ENCODE measurements around the gene INPP4A.

Gene INPP4A

DNA sequence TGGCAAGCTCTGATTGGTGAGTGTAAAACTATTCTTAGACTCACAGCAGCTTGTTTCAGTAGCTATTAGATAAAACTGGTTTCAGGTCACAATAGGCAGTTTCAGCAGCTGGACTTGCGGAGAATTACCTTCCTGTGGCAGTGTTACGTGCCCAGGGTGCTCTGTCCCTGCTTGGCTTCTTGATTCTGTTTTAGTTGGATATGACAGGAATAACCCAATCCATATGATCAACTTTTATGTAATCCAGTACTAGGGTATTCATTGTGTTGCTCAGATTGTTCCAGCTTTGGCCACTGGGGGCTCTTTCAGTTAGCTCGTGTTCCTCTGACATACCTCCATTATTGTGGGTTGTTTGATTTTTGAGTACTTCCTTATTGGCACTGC, 43.1 kb downstream of the INPP4A start:
- H3K36me3 ChIP-seq (replicated peaks in 1 of 2; ENCODE audit: control insufficient read depth in 2 of 2, insufficient read depth in 2 of 2, low read length in 2 of 2), result peaks cover 0 to 3% of the 10 kb centered on the region in 2 donors
- peaks cover 2% of the 10 kb centered on the region for H3K79me1 ChIP-seq (ENCODE audit: low read depth, low read length)
- H2AFZ ChIP-seq (ENCODE audit: low read length), result no peak overlapping the region
- no peak overlapping the region for H3K9ac ChIP-seq (ENCODE audit: low read depth, low read length, poor library complexity)
- H2BK120ac ChIP-seq (ENCODE audit: low read depth, low read length), result no peak overlapping the region
- no peak overlapping the region for H3K4me3 ChIP-seq (ENCODE audit: low read length in 2 of 2)
- no peak overlapping the region for H2AK5ac ChIP-seq (ENCODE audit: low read depth, low read length)
- no CpG with 5 or more reads among the region's 3 CpGs for WGBS, 2 donors (ENCODE audit: extremely low coverage in 2 of 2, insufficient read length in 2 of 2, insufficient replicate concordance in 1 of 2)
- no peak overlapping the region for H2BK12ac ChIP-seq (ENCODE audit: low read length)
- no peak overlapping the region for H2BK5ac ChIP-seq (ENCODE audit: low read length)
- H4K8ac ChIP-seq (ENCODE audit: low read depth, low read length), result no peak overlapping the region
- H2BK15ac ChIP-seq (ENCODE audit: low read length), result no peak overlapping the region
- no peak overlapping the region for H3K27ac ChIP-seq (replicated peaks; ENCODE audit: low read length)
- no peak overlapping the region for H3K18ac ChIP-seq (ENCODE audit: low read length)
- no peak overlapping the region for H3K14ac ChIP-seq (ENCODE audit: low read length)
- H4K91ac ChIP-seq (ENCODE audit: low read depth, low read length, poor library complexity), result no peak overlapping the region
- H3K4me2 ChIP-seq (ENCODE audit: insufficient read depth, low read length, poor library complexity, severe bottlenecking), result no peak overlapping the region
- no peaks in the 10 kb centered on the region for H3K27me3 ChIP-seq (ENCODE audit: control insufficient read depth in 3 of 3, insufficient read depth in 3 of 3, low read depth in 1 of 3, low read length in 3 of 3)
- no peak overlapping the region for H3K4ac ChIP-seq (ENCODE audit: low read length)
- no peaks in the 10 kb centered on the region for H3K4me1 ChIP-seq (ENCODE audit: control insufficient read depth in 2 of 2, insufficient read depth in 1 of 2, low read depth in 1 of 2, low read length in 2 of 2)
- no peak for DNase-seq (ENCODE audit: low spot score)
- H3K23ac ChIP-seq (ENCODE audit: low read depth, low read length, poor library complexity), result no peak overlapping the region
- no peaks in the 10 kb centered on the region for H3K9me3 ChIP-seq (replicated peaks in 1 of 2; ENCODE audit: control insufficient read depth in 2 of 2, insufficient read depth in 1 of 2, low read depth in 1 of 2, low read length in 2 of 2)

DNA sequence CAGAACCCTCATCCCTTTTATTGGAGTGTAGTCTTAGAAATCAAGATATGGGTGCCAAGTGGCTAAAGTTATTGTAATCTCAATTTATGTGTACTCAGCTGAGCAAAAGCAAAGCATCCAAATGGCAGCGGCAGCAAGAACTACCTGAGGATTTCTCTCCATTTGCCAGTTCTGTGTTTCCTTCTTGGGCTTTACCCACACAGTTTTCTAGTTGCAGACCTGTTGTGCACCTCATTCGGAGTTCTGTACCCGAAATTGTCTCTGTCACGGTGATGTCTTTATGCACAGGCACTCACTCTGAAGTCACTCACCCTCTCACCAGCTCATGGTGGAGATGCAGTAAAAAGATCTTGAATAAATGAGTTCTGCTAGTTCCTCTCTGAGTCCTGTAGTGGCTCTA, 43.6 kb downstream of the INPP4A start:
- H3K14ac ChIP-seq (ENCODE audit: low read length), result no peak overlapping the region
- peaks cover 0 to 3% of the 10 kb centered on the region in 2 donors for H3K36me3 ChIP-seq (replicated peaks in 1 of 2; ENCODE audit: control insufficient read depth in 2 of 2, insufficient read depth in 2 of 2, low read length in 2 of 2)
- H2BK5ac ChIP-seq (ENCODE audit: low read length), result no peak overlapping the region
- H2BK12ac ChIP-seq (ENCODE audit: low read length), result no peak overlapping the region
- no peak overlapping the region for H3K23ac ChIP-seq (ENCODE audit: low read depth, low read length, poor library complexity)
- no peak overlapping the region for H4K8ac ChIP-seq (ENCODE audit: low read depth, low read length)
- no peaks in the 10 kb centered on the region for H3K27me3 ChIP-seq (ENCODE audit: control insufficient read depth in 3 of 3, insufficient read depth in 3 of 3, low read depth in 1 of 3, low read length in 3 of 3)
- H2BK120ac ChIP-seq (ENCODE audit: low read depth, low read length), result no peak overlapping the region
- no peak overlapping the region for H2AK5ac ChIP-seq (ENCODE audit: low read depth, low read length)
- H4K91ac ChIP-seq (ENCODE audit: low read depth, low read length, poor library complexity), result no peak overlapping the region
- no peaks in the 10 kb centered on the region for H3K4me1 ChIP-seq (ENCODE audit: control insufficient read depth in 2 of 2, insufficient read depth in 1 of 2, low read depth in 1 of 2, low read length in 2 of 2)
- no peak overlapping the region for H3K18ac ChIP-seq (ENCODE audit: low read length)
- H3K4ac ChIP-seq (ENCODE audit: low read length), result no peak overlapping the region
- no peak overlapping the region for H3K4me3 ChIP-seq (ENCODE audit: low read length in 2 of 2)
- no peak overlapping the region for H2BK15ac ChIP-seq (ENCODE audit: low read length)
- H3K27ac ChIP-seq (replicated peaks; ENCODE audit: low read length), result no peak overlapping the region
- H2AFZ ChIP-seq (ENCODE audit: low read length), result no peak overlapping the region
- H3K9me3 ChIP-seq (replicated peaks in 1 of 2; ENCODE audit: control insufficient read depth in 2 of 2, insufficient read depth in 1 of 2, low read depth in 1 of 2, low read length in 2 of 2), result no peaks in the 10 kb centered on the region
- H3K9ac ChIP-seq (ENCODE audit: low read depth, low read length, poor library complexity), result no peak overlapping the region
- no CpG with 5 or more reads among the region's 4 CpGs for WGBS, 2 donors (ENCODE audit: extremely low coverage in 2 of 2, insufficient read length in 2 of 2, insufficient replicate concordance in 1 of 2)
- no peak overlapping the region for H3K4me2 ChIP-seq (ENCODE audit: insufficient read depth, low read length, poor library complexity, severe bottlenecking)
- peaks cover 2% of the 10 kb centered on the region for H3K79me1 ChIP-seq (ENCODE audit: low read depth, low read length)
- DNase-seq (ENCODE audit: low spot score), result no peak

DNA sequence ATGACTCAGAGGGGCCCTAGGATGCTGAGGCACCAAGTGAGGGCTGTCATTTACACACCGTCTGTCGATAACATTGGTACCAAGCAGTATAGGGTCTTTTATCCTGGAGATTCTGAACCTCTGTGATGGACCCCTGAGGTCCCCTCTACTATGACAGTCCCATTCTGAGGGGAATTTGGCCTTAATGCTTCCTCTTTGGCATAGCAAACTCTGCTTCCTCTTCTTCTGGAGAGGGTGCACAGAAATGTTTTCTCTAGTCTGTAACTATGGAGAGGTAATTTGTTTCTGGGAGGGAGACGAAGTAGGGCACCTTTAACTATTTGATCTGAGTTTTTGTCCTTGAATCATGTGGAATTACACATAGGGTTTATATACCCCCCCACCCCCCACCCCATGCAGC, 44.8 kb downstream of the INPP4A start:
- H2BK120ac ChIP-seq (ENCODE audit: low read depth, low read length), result no peak overlapping the region
- H3K23ac ChIP-seq (ENCODE audit: low read depth, low read length, poor library complexity), result no peak overlapping the region
- H3K27me3 ChIP-seq (ENCODE audit: control insufficient read depth in 3 of 3, insufficient read depth in 3 of 3, low read depth in 1 of 3, low read length in 3 of 3), result no peaks in the 10 kb centered on the region
- WGBS, 2 donors (ENCODE audit: extremely low coverage in 2 of 2, insufficient read length in 2 of 2, insufficient replicate concordance in 1 of 2), result no CpG with 5 or more reads among the region's 3 CpGs
- peaks cover 2% of the 10 kb centered on the region for H3K79me1 ChIP-seq (ENCODE audit: low read depth, low read length)
- no peak overlapping the region for H3K4me3 ChIP-seq (ENCODE audit: low read length in 2 of 2)
- H3K36me3 ChIP-seq (replicated peaks in 1 of 2; ENCODE audit: control insufficient read depth in 2 of 2, insufficient read depth in 2 of 2, low read length in 2 of 2), result peaks cover 2 to 3% of the 10 kb centered on the region in 2 donors
- no peak overlapping the region for H3K9ac ChIP-seq (ENCODE audit: low read depth, low read length, poor library complexity)
- H4K8ac ChIP-seq (ENCODE audit: low read depth, low read length), result no peak overlapping the region
- H4K91ac ChIP-seq (ENCODE audit: low read depth, low read length, poor library complexity), result no peak overlapping the region
- no peak overlapping the region for H3K14ac ChIP-seq (ENCODE audit: low read length)
- no peak overlapping the region for H2BK5ac ChIP-seq (ENCODE audit: low read length)
- H3K4ac ChIP-seq (ENCODE audit: low read length), result no peak overlapping the region
- H3K9me3 ChIP-seq (replicated peaks in 1 of 2; ENCODE audit: control insufficient read depth in 2 of 2, insufficient read depth in 1 of 2, low read depth in 1 of 2, low read length in 2 of 2), result peaks cover 2 to 7% of the 10 kb centered on the region in 2 donors
- no peak overlapping the region for H2BK15ac ChIP-seq (ENCODE audit: low read length)
- no peaks in the 10 kb centered on the region for H3K4me1 ChIP-seq (ENCODE audit: control insufficient read depth in 2 of 2, insufficient read depth in 1 of 2, low read depth in 1 of 2, low read length in 2 of 2)
- no peak overlapping the region for H3K27ac ChIP-seq (replicated peaks; ENCODE audit: low read length)
- H2BK12ac ChIP-seq (ENCODE audit: low read length), result no peak overlapping the region
- H2AK5ac ChIP-seq (ENCODE audit: low read depth, low read length), result no peak overlapping the region
- DNase-seq (ENCODE audit: low spot score), result no peak
- H3K18ac ChIP-seq (ENCODE audit: low read length), result no peak overlapping the region
- no peak overlapping the region for H3K4me2 ChIP-seq (ENCODE audit: insufficient read depth, low read length, poor library complexity, severe bottlenecking)
- no peak overlapping the region for H2AFZ ChIP-seq (ENCODE audit: low read length)

DNA sequence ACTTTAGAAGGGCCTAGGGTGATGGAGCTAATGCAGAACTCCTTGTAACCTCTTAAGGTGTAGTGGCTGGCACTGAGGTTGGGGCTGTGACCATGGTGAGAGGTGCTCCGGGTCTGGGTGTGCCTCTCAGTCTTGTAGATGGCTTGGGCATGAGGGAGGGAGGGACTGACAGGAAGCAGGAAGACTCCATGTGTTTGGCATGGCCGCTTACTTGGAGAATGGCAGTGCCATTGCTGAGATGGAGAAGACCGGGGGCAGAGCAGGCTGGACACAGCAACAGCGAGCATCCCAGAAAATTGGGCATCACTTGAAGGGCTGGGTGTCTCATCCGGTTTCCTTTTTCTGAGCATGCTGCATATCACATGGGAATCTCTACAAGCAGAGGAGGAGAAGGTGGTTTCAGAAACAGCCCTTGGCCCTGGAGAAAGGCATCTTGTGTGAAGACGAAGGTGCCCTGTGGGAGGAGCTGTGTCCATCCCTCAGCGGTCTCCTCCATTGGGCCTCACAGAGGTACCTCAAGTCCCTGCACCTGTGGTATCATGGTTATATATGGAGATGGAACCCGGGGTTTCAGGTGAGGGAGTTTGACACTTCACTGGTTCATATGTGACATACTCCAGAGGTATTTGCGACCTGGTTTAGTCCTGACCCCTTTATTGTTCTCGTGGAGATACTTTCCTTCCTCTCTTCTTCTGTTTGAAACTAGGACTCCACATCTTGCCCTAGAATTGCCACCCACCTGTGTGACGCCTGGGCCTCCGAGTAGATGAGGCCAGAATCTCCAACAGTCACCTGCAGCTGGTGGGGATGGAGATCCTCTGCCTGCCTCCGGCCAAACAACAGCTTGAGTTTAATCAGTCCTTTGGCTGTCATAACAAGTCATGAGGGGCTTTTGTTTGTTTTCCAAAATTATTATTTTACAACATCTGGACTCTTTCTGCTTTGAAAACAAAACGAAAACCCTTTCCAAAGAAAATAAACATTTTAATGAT, 45.6 kb downstream of the INPP4A start:
- Histone ChIP-seq H2AK5ac (ENCODE audit: low read depth, low read length) (no peak overlapping the region), H4K8ac (ENCODE audit: low read depth, low read length) (no peak overlapping the region), H3K4me2 (ENCODE audit: insufficient read depth, low read length, poor library complexity, severe bottlenecking) (no peak overlapping the region), H3K9ac (ENCODE audit: low read depth, low read length, poor library complexity) (no peak overlapping the region), H2BK12ac (ENCODE audit: low read length) (no peak overlapping the region), H2BK5ac (ENCODE audit: low read length) (no peak overlapping the region), H3K4me1 (ENCODE audit: control insufficient read depth in 2 of 2, insufficient read depth in 1 of 2, low read depth in 1 of 2, low read length in 2 of 2) (no peaks in the 10 kb centered on the region), H3K23ac (ENCODE audit: low read depth, low read length, poor library complexity) (no peak overlapping the region), H3K79me1 (ENCODE audit: low read depth, low read length) (peaks cover 2% of the 10 kb centered on the region), H2BK120ac (ENCODE audit: low read depth, low read length) (no peak overlapping the region), H3K27me3 (ENCODE audit: control insufficient read depth in 3 of 3, insufficient read depth in 3 of 3, low read depth in 1 of 3, low read length in 3 of 3) (no peaks in the 10 kb centered on the region), H3K4me3 (ENCODE audit: low read length in 2 of 2) (peak overlapping the region in 1 of 2 donors; percentile 12), H4K91ac (ENCODE audit: low read depth, low read length, poor library complexity) (no peak overlapping the region), H2AFZ (ENCODE audit: low read length) (no peak overlapping the region), H3K36me3 (replicated peaks in 1 of 2; ENCODE audit: control insufficient read depth in 2 of 2, insufficient read depth in 2 of 2, low read length in 2 of 2) (peaks cover 2 to 3% of the 10 kb centered on the region in 2 donors), H2BK15ac (ENCODE audit: low read length) (no peak overlapping the region), H3K27ac (replicated peaks; ENCODE audit: low read length) (no peak overlapping the region), H3K18ac (ENCODE audit: low read length) (peak overlapping the region; percentile 11), H3K14ac (ENCODE audit: low read length) (no peak overlapping the region), H3K4ac (ENCODE audit: low read length) (no peak overlapping the region), H3K9me3 (replicated peaks in 1 of 2; ENCODE audit: control insufficient read depth in 2 of 2, insufficient read depth in 1 of 2, low read depth in 1 of 2, low read length in 2 of 2) (peaks cover 2 to 14% of the 10 kb centered on the region in 2 donors)
- no peak for DNase-seq (ENCODE audit: low spot score)
- no CpG with 5 or more reads among the region's 14 CpGs for WGBS, 2 donors (ENCODE audit: extremely low coverage in 2 of 2, insufficient read length in 2 of 2, insufficient replicate concordance in 1 of 2)
